Ammon's horn (tissue), 1 donor: ENCODE measurements around the gene AGBL4.
A peak's percentile ranks its signal among the peaks of the same experiment; 100 is the strongest.

Experiments
- DNase-seq: peaks from one replicate; pipeline ENCODE4 v3.0.0-alpha.2; 2016; ENCODE audit warnings: low spot score

Gene AGBL4

DNA sequence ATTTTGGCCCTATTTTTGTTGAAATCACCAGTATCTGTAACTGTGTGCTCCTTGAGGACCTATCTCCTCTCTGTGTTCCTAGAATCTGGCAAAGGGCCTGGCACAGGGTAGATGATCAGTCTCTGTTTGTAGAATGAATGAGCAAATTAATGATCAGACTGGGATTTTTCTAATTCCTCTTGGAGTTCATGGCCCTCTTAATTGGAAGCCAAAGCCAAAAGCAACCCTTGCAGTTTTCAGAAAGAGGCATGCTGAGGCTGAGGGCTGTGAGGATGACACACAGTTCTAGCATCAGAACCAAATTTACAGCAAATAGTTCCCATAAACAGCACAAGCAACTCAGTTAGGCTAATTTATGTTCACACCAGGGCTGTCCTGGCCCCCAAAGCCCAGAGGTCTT lies 1136.0 kb downstream of the AGBL4 start:
- no peak for DNase-seq

DNA sequence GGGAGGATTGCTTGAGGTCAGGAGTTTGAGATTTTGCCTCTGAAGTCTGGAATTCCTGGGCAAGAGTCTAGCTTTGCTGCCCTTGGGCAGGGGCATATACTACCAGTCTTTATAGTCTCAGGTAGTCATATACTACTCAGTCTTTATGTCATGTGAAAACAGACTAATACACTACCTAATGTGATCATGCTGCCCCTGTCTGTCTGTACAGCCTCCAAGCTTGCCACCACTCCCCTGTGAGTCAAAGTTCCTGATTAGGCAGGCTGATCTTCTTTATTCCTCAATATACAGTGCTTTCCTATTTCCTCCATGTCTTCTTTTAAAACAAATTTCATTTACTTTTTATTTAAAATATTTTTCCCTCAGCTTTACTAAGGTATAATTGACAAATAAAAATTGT lies 1141.7 kb downstream of the AGBL4 start:
- no peak for DNase-seq

DNA sequence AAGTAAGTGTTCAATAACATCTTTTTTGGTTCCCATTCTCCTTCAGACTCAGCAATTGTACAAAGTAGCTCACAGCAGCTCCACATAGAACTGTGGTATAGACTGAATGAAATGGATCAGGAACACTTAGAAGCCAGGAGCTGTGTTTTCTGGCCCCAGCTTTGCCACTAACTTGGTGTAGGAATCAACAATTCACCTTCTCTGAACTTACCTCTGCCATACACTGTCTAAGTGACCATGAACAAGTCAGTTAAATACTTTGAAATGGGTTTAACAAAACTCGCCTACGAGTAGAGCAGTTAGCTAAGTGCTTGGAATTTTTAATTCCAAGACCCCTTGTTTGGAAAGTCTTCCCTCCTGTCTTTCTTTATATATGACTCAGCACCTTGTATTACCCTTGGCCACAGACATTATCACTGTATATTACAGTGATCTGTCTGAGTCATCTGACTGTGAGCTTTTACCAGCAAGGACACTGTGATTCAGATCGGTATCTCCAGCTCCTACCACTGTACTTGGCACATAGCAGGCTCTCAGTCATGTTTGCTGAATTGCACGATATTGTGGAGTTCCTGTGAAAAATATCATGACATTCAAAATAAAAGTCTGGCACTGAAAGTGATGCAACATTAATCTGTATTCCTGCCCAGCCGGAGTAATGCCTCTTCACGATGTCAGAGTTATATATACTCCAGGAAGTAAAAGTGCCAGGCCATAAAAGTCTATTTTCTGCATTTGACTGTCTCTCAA lies 1145.4 kb downstream of the AGBL4 start:
- peak; percentile 40 for DNase-seq

DNA sequence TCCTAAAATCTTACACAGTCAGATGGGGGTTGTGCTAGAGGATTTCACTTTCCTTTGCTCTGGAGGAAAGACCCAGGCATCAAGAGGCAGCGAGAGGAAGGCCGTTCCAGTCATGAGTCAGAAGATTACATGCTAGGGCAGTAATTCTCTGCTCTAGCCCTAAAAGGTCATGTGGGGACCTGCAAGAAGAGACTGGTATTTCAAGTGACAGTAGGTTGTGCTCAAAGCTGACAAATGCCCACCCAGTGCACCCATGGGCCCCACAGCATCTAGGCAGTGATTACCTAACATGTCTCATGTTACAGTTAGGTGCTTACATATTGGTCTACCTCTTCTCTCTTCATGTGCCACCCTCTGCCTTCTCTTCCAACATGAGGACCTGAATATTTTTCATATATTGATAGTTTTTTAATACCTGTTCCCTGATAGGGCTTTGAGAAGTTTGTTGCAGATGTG lies 1147.4 kb downstream of the AGBL4 start:
- no peak for DNase-seq

DNA sequence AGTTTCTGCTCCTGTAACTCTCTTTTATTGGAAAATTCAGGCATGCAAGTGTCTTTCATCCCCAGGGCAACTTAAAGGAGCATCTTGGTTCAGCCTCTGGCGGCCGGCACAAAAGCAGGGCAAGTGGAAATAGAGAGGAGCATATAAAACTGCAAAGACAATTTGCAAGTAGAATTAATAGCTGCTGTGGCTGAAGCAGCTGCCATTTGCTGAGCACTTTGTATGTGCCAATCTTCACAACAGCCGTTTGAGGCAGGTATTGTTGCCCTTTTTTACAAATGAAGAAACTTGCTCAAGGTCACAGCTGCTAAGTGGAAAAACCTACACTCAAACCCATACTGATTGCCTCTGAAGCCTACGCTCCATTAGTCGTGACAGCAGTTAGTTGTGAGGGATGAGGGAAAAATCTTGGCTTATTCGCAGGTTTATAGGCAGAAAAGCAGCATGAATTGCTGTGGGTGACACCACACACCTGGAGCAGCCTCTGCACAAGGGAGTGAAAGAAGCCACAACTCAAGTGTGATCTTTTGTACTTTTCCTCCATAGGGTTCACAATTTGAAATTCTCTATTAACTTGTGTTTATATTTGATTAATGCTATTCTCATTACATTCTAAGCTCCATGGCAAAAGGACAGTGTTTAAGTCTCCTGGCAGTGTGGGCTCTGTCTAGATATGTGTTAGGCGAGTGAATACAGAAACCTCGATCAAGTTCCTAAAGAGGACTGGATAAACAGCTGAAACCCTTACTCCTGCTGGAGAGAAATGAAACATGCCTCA lies 1148.0 kb downstream of the AGBL4 start:
- DNase-seq, result no peak

DNA sequence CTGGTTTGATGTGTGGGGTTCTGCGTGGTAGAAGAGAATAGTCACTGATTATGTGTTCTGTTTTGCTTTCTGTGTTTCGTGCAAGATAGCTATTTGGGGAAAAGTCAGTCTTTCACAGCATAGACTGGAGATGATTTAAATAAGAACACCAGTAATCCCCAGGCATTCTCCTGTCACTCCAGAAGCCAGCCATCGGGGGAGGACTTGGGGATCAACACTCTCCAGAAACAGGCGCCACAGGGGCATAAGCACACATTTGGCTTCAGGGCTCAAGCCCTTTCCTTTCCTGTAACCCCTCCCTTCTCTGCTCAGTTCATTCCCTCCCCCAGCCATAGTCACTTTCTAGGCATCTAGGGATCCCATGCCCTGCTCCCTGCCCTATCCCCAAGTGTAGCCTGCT lies 1149.8 kb downstream of the AGBL4 start:
- DNase-seq, result peak; percentile 41

DNA sequence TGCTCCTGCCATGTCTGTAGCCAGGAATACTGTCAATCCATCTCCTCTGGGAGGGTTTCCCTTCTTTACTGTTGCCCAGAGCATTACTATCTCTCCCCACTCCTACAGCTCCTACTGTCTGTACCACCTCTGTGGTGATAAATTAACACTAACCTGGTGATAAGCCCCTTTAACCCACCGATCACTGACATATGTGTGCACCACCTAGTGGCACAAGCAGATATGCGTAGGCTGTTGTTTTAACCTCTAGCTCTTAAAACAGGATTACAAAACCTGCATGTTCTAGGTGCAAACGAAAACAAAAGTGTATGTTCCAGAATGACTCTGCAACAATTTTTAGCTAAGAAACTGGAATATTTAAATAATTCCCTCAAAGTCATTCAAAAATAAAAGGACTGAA lies 1153.2 kb downstream of the AGBL4 start:
- no peak for DNase-seq

DNA sequence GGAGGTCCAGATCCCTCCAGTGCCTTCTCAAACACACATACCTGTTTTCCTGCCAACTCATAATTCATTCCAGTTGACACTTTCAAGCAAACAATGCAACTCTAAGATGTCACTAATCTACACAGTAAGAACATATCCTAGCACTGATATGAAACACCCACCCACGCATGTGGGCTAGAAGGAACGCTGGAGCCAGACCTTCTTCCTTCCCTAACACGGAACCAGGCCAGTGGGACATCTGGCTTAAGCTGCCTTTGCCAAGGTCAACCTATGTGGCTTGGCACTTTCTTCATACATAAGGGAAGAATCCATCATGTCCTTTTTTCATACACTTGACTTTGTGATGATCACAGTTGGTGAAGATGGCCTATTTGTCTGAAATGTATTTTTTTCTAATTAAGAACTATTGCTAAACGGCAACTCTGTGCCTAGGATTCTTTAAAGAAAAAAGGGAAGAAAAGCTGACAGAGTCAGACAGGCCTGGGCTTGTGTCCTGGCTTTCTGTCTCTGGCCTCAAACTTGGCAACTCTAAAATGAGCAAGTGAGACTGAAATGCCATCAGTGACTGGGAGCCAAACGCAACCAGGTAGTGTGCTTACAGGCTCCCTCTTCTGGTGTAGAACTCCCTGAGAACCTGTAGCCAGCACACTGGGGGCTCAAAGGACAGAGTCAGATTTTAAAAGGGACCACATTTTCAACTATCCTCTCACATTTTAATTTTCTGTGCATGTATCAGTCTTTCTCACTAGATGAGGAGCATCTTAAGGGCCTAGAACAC lies 1154.4 kb downstream of the AGBL4 start:
- DNase-seq, result no peak

DNA sequence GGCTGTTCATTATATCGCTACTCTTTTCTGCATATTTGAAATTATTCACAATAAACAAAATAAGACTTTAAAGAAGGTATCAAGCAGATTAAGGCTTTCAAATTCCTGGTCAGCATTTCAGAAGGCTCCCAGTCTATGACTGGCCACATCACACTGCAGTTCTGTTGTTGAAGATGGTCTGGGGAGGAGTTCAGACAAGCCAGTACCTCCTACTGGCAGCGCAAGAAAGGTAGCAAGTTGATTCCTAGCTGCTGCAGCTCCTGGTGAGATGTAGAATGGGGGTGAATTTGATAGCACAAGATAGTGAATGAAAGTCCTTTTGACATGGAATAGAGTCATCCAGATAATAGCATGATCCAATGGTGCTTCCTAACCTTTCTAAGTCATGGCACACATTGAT lies 1158.8 kb downstream of the AGBL4 start:
- DNase-seq, result no peak

DNA sequence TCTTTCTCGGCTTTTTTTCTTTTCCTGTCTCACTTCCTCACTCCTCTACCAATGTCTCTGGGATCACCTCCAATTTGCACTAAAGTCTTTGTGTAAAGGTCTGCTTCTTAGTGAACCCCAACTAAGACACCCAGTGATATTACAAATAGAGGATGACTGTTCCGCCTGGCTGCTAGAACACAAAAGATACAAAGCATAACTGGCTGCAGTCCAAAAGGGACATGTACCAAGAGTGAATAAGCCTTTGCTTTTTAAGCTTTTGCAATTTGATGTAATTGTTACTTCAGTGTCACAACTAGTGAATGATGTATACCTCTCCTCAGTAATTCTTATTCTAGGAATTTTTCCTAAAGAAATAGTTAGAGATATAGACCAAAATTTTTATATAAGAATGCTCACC lies 1164.3 kb downstream of the AGBL4 start:
- peak; percentile 13 for DNase-seq

DNA sequence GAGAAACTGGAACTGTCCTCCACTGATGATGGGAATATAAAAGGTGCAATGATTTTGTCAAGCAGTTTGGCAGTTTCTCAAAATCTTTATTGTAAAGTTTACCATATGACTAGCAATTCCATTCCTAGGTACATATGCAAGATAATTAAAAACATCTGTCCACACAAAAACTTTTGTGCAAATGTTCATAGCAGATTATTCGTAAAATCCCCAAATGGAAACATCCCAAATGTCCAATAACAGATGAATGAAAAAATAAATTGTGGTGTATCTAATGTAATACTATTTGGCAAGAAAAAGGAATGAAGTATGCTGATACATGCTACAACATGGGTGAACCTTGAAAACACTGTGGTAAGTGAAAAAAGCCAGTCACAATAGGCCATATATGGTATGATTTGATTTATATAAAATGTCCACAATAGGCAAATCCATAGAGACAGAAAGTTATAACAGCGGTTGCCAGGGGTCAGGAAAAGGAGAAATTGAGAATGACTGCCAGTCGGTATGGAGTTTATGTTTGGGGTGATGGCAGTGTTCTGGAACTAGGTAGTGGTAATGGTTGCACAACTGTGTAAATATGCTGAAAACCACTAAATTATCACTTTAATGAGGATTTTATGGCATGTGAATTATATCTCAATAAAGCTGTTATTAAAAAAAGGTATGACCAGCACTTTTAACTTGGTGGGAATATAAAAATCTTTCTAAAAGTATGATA lies 1165.4 kb downstream of the AGBL4 start:
- DNase-seq, result no peak

DNA sequence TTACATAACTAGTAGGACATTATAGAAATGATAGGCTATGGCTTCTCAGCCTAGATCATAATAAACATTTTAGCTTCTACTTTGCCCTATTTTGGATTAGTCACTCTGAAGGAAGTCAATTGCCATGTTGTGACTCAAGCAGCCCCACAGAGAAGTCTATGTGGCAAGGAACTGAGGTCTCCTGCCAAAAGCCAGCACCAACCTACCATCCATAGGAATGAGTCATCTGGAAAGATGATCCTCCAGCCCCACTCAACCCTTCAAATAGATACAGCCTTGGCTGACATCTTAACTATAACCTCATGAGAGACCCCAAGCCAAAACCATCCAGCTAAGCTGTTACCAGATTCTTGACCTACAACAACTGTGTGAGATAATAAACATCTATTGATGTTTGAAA lies 1170.7 kb downstream of the AGBL4 start:
- no peak for DNase-seq

DNA sequence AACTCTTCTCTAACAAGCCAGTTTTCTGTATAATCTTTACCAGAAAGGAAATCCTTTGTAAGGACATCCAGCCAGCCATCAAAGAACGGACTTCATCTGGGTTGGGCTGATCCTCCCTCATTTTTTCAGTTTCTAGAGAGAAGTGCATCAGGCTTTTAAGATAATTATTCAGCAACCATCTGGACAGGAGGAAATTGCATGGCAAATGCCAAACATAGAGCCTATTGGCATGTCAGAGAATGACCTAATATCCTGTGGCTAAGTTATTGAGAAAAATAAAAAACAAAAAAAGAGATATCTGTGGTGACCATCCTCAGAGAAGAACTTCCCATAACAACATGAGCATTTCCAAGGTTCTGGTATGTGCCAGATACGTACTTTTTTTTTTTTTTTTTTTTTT lies 1172.1 kb downstream of the AGBL4 start:
- DNase-seq, result no peak

DNA sequence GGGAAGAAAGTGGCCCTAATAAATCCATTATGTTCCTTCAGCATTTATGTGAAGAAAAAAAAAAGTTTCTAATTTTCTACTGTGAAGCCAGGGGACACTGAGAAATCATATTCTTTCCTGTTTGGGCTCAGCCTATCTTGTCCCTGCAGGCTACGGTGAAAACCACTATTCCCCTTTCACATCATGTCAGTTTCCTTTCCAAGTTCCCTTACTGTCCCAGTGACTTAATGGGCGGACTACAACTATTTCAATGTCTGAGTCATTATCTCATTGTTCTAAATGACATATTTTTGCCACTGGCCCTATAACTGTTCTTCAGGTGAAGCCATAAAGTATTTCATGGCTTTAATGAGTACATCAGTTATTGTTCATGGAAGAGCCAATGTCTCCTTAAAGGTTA lies 1175.7 kb downstream of the AGBL4 start:
- no peak for DNase-seq

DNA sequence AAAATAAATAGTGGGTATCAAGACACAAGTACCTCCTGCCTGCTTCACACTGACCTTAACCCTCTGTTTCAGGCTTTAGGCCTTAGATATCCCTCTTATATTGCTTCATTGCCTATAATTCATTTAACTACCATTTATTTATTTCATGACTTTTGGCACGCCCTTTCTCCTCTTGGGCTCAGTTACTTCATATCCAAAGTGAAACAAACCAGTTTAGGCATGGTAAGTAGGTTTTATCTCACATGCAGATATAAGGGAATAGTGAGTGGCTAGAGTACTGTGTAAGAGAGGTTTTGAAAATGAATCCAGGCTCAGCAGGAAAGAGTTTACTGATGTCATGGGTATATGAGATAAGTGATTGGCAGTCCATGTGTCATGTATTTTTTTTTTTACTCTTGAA lies 1177.3 kb downstream of the AGBL4 start:
- no peak for DNase-seq

DNA sequence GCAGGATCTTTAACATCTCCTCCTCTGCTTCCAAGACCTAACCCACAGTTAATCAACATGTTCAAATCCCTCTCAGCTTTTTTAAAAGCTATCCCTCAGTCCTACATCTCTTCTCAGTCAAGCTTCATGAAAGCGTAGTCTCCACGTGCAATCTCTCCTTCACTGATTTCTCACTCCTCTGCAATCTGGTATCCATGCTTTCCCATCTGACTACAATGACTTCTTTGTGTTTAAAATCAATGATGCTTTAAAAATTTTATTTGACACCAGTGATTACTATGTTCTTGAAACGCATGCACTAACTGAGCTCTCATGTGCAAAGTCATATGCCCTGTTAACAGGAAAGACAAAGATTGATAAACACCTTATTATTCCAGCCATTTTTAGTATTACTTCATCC lies 1179.6 kb downstream of the AGBL4 start:
- DNase-seq, result no peak

DNA sequence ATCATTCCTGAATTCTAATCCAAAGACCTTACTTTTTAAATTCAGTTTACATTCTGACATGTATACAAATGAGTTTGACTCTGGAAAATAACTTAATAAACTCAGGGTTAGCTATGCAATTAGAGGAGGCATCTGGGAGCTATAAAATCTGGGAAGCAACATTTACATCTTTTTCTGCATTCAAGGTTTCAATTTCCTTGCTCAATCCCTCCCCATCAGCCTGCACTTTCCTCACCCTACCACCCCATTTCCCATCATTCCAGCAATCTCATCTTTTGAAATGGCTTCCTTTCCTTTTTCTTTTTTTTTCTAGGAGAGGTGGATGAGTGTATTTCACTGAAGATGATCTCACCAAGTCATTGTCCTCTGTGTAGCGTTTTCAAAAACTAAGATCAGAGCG lies 1181.8 kb downstream of the AGBL4 start:
- DNase-seq, result no peak

DNA sequence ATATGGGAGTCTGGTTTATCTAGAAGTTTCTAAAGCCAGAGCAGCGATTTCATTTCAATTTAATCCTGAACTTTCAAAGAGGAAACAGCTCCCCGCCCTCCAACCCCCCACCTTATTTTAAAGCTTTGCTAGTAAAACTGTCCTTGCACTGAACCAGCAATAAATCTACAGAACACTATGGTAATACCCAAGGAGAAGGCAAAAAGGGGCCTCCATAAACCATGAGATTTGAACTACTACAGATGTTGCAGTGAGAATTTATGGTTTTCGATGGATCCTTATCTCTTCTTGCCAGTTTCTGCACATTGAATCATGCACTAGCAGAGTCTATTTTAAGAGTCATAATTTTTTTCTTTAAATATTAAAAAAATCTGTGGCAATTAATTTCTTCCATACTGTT lies 1182.3 kb downstream of the AGBL4 start:
- DNase-seq, result no peak

DNA sequence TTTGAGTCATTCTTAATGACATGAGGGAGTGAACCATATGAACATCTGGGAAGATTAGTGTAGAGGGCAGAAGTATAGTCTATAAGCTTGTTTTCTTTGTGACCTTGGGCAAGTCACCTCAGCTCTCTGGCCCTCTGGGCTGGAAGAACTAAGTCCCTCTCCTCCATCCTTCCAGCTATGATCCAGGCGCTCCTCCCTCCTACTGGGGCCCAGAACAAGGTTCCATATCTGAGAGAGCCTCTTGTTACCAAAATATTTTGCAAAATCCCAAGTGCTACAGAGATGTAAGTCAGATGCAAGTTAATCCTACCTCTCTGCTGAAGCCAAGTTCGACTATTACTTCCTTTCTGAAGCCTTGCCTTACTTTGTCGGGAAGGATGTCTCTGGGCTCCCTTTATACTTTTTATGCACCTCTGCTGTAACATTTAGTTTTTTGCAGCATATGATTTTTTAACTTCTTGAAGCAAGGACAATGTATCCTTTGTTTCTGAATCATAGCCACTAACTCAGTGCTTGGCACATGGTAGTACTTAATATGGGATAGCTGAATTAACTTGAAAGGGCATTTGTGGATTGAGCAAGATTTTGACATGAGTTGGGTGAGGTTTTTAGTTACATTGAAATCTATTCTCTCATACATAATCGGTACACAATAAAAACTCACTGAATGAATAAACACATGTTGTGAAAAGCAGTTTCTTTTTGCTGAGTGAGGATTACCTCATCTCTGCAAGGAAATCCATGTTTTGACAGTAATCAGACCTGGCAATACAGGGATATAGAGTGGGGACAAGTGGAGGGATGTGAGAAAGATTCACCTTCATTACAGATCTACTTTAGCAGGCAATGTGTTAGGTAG lies 1192.4 kb downstream of the AGBL4 start:
- DNase-seq, result no peak

DNA sequence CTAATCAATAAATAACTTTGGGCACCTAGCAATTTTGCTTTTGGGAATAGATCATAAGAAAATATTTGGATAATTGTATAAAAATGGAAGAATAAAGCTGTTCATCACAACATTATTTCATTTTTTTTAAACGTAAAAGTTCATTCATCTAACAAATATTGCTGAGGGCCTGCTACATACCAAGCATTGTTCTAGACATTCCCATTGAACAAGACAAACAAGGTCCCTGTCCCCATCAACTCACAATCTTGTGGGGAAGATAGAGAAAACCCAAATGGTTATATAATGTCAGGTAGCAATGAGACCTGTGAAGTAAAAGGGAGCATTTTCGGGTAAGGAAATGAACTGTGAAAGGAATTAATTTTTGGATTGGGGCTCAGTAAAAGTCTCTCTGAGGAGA lies 1193.0 kb downstream of the AGBL4 start:
- DNase-seq, result no peak

DNA sequence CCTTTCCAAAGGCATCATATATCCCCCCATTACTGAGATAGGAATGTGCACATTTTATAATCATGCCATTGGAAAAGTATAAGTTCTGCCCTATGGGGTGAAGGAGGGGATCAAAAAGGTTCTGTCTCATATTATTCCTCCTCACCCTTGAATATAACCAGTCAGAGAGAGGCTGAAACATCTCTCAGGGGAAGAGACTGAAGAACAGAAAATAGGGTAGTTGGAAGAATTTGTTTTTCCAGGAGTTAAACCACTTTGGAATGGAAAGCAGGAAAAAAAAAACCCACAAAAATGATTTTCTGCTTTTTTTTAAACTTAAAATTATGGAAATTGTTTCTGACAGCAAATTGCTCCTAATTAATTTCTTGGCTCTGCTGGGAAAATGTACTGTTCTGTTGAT lies 1194.3 kb downstream of the AGBL4 start:
- DNase-seq, result no peak
